H1 (cell line): ENCODE data around the gene MDFIC. TPM values are rescaled to one million over a fixed set of nuclear protein-coding genes. Genes with fewer than 3 reads are reported as not detected.

Experiments used
- CTCF ChIA-PET: fragments of 300-600 bp; sonication (Branson Sonifier 250); formaldehyde crosslinking; loops from one replicate; lab custom pipeline; 2021; ENCODE audit not compliant: partially characterized antibody; lab: Charles Lee
- POLR2A ChIA-PET: fragments of 300-600 bp; sonication (Branson Sonifier 250); formaldehyde crosslinking; loops from one replicate; lab custom pipeline; 2021; ENCODE audit warnings: inconsistent platforms; ENCODE audit not compliant: partially characterized antibody; lab: Charles Lee
- DNase-seq, 2 experiments: peaks; one replicate each; pipeline versions ENCODE4 v3.0.0 to v3.0.0-alpha.2; 2010 to 2022; ENCODE audit warnings: low spot score in 2 of 2, low read depth in 1 of 2, mixed read lengths in 1 of 2
- FAIRE-seq: peaks from 2 replicates; lab custom pipeline; 2011; peaks lifted over from hg19 to GRCh38; lab: Jason Lieb, UNC
- H2AFZ ChIP-seq: 2 replicates; pipeline ENCODE4 v1.8.1; 2012; ENCODE audit warnings: low read length, inconsistent platforms
- H2AK5ac ChIP-seq: 2 replicates; pipeline ENCODE4 v1.6.1; 2013; ENCODE audit warnings: low read depth, low read length
- H2BK120ac ChIP-seq: replicated peaks from 2 replicates; pipeline ENCODE3; 2013; ENCODE audit warnings: low read depth, low read length, inconsistent platforms
- H2BK12ac ChIP-seq: 2 replicates; pipeline ENCODE4 v1.6.1; 2013; ENCODE audit warnings: low read depth, low read length
- H2BK15ac ChIP-seq: 2 replicates; pipeline ENCODE4 v1.6.1; 2013; ENCODE audit warnings: low read length
- H2BK20ac ChIP-seq: 2 replicates; pipeline ENCODE4 v1.6.1; 2013; ENCODE audit warnings: low read length
- H2BK5ac ChIP-seq: 2 replicates; pipeline ENCODE4 v1.6.1; 2013; ENCODE audit warnings: low read depth, low read length
- H3K14ac ChIP-seq: 2 replicates; pipeline ENCODE4 v1.6.1; 2013; ENCODE audit warnings: inconsistent platforms; ENCODE audit not compliant: insufficient read length
- H3K18ac ChIP-seq: 2 replicates; pipeline ENCODE4 v1.6.1; 2013; ENCODE audit warnings: low read length; ENCODE audit errors: extremely low read depth
- H3K23ac ChIP-seq: 2 replicates; pipeline ENCODE4 v1.6.1; 2013; ENCODE audit warnings: inconsistent platforms; ENCODE audit not compliant: insufficient read length
- H3K23me2 ChIP-seq: 2 replicates; pipeline ENCODE4 v1.6.1; 2013; ENCODE audit warnings: low read depth, low read length
- H3K27ac ChIP-seq: 2 replicates; pipeline ENCODE4 v1.6.1; 2011; ENCODE audit warnings: low read depth, low read length, inconsistent platforms
- H3K27me3 ChIP-seq, 4 experiments: replicated peaks in 1 of 4; 1 replicate in 1 of 4; 2 replicates in 3 of 4; pipeline versions ENCODE4 v1.6.1 to v1.8.1; 2011 to 2013; ENCODE audit warnings: low read length in 3 of 4, mild to moderate bottlenecking in 3 of 4, inconsistent platforms in 2 of 4, mixed read lengths in 2 of 4, moderate library complexity in 1 of 4; ENCODE audit not compliant: control insufficient read depth in 3 of 4, insufficient read depth in 3 of 4; ENCODE audit errors: extremely low read depth in 1 of 4
- H3K36me3 ChIP-seq, 4 experiments: 2 replicates each; pipeline versions ENCODE4 v1.6.1 to v1.8.1; 2011 to 2013; ENCODE audit warnings: mild to moderate bottlenecking in 4 of 4, low read length in 3 of 4, moderate library complexity in 2 of 4, control low read depth in 1 of 4, inconsistent platforms in 1 of 4; ENCODE audit not compliant: insufficient read depth in 4 of 4, control insufficient read depth in 2 of 4
- H3K4ac ChIP-seq: replicated peaks from 2 replicates; pipeline ENCODE3; 2013; ENCODE audit warnings: low read length, low read depth, mixed read lengths, inconsistent platforms; ENCODE audit not compliant: insufficient read length
- H3K4me1 ChIP-seq, 4 experiments: replicated peaks in 1 of 4; 1 replicate in 1 of 4; 2 replicates in 3 of 4; pipeline versions ENCODE4 v1.6.1 to v1.8.1; 2011 to 2013; ENCODE audit warnings: low read length in 3 of 4, inconsistent platforms in 2 of 4, mixed read lengths in 1 of 4; ENCODE audit not compliant: insufficient read depth in 4 of 4, control insufficient read depth in 3 of 4
- H3K4me2 ChIP-seq, 2 experiments: 2 replicates each; pipeline versions ENCODE4 v1.6.1 to v1.8.1; 2011 to 2013; ENCODE audit warnings: low read depth in 2 of 2, low read length in 2 of 2, control low read depth in 1 of 2, inconsistent platforms in 1 of 2, mild to moderate bottlenecking in 1 of 2; ENCODE audit not compliant: insufficient read depth in 1 of 2
- H3K4me3 ChIP-seq, 4 experiments: fragments of 200-600, 300-600 bp in 1 of 4; sonication (generic), shearing (Covaris generic), sonication (Bioruptor Twin) in 1 of 4; 2 replicates each; pipeline versions ENCODE4 v1.5.1 to v1.8.1; 2011 to 2016; ENCODE audit warnings: low read length in 4 of 4, low read depth in 3 of 4, control low read depth in 2 of 4, inconsistent platforms in 2 of 4, mild to moderate bottlenecking in 2 of 4, mixed read lengths in 1 of 4, moderate library complexity in 1 of 4; ENCODE audit not compliant: insufficient read depth in 2 of 4; ENCODE audit errors: extremely low read depth in 1 of 4
- H3K56ac ChIP-seq: replicated peaks from 2 replicates; pipeline ENCODE3; 2013; ENCODE audit warnings: low read depth, mild to moderate bottlenecking, mixed read lengths, low read length, inconsistent platforms; ENCODE audit not compliant: insufficient read length
- H3K79me1 ChIP-seq: 2 replicates; pipeline ENCODE4 v1.6.1; 2013; ENCODE audit warnings: low read depth, low read length, control low read depth
- H3K79me2 ChIP-seq, 2 experiments: 2 replicates each; pipeline versions ENCODE4 v1.6.1 to v1.8.1; 2012 to 2013; ENCODE audit warnings: low read length in 2 of 2, mild to moderate bottlenecking in 2 of 2, inconsistent platforms in 1 of 2; ENCODE audit not compliant: insufficient read depth in 2 of 2, control insufficient read depth in 1 of 2
- H3K9ac ChIP-seq, 4 experiments: replicated peaks in 1 of 4; 1 replicate in 1 of 4; 2 replicates in 3 of 4; pipeline versions ENCODE4 v1.6.1 to v1.8.1; 2011 to 2013; ENCODE audit warnings: low read depth in 3 of 4, low read length in 3 of 4, control low read depth in 2 of 4, mild to moderate bottlenecking in 2 of 4, moderate library complexity in 2 of 4, inconsistent platforms in 1 of 4; ENCODE audit errors: extremely low read depth in 1 of 4
- H3K9me3 ChIP-seq, 2 experiments: 2 replicates each; pipeline versions ENCODE4 v1.6.1 to v1.8.1; 2012 to 2013; ENCODE audit warnings: mild to moderate bottlenecking in 2 of 2, moderate library complexity in 2 of 2, control low read depth in 1 of 2, inconsistent platforms in 1 of 2, low read depth in 1 of 2, low read length in 1 of 2, mixed read lengths in 1 of 2; ENCODE audit not compliant: insufficient read depth in 2 of 2
- H4K20me1 ChIP-seq, 2 experiments: replicated peaks in 1 of 2; 2 replicates each; pipeline versions ENCODE3 to v1.8.1; 2011 to 2013; ENCODE audit warnings: inconsistent platforms in 2 of 2, low read length in 2 of 2, mild to moderate bottlenecking in 1 of 2; ENCODE audit not compliant: insufficient read depth in 2 of 2, control insufficient read depth in 1 of 2
- H4K5ac ChIP-seq: 2 replicates; pipeline ENCODE4 v1.6.1; 2013; ENCODE audit warnings: low read length, low read depth, mixed read lengths, inconsistent platforms; ENCODE audit not compliant: insufficient read length
- H4K8ac ChIP-seq: 2 replicates; pipeline ENCODE4 v1.8.0; 2013; ENCODE audit warnings: mild to moderate bottlenecking, moderate library complexity, low read length, inconsistent platforms; ENCODE audit not compliant: insufficient read depth; ENCODE audit errors: extremely low read depth
- H4K91ac ChIP-seq: replicated peaks from 2 replicates; pipeline ENCODE3; 2013; ENCODE audit warnings: low read length, mixed read lengths, inconsistent platforms; ENCODE audit not compliant: insufficient read length
- ASH2L ChIP-seq: fragments of 200-600, 300-600 bp; sonication (generic); IDR thresholded peaks from one replicate; pipeline ENCODE4 v1.7.1; 2017; ENCODE audit warnings: low read length
- BACH1 ChIP-seq: IDR thresholded peaks from 2 replicates; pipeline ENCODE4 v1.6.1; 2012; ENCODE audit warnings: low read length, improper control_type of control experiment
- BRCA1 ChIP-seq: IDR thresholded peaks from 2 replicates; pipeline ENCODE4 v1.6.1; 2012; ENCODE audit warnings: low read depth, low read length, improper control_type of control experiment
- CREB1 ChIP-seq: IDR thresholded peaks from 2 replicates; pipeline ENCODE4 v1.6.1; 2012; ENCODE audit warnings: inconsistent platforms
- CTBP2 ChIP-seq: IDR thresholded peaks from 2 replicates; pipeline ENCODE4 v1.7.0; 2011; ENCODE audit warnings: borderline replicate concordance, mild to moderate bottlenecking, moderate library complexity, mixed read lengths, low read length; ENCODE audit not compliant: insufficient read depth, insufficient read length
- GABPA ChIP-seq: IDR thresholded peaks from 2 replicates; pipeline ENCODE4 v1.6.1; 2011; ENCODE audit warnings: mild to moderate bottlenecking, low read length, moderate library complexity, borderline replicate concordance; ENCODE audit not compliant: insufficient read depth
- KDM5A ChIP-seq: fragments of 200-600 bp; IDR thresholded peaks from 2 replicates; pipeline ENCODE4 v1.7.1; 2012; ENCODE audit warnings: mild to moderate bottlenecking, low read length, inconsistent platforms, mixed read lengths
- MAFK ChIP-seq: IDR thresholded peaks from 2 replicates; pipeline ENCODE4 v1.6.1; 2012; ENCODE audit warnings: low read depth, mild to moderate bottlenecking, improper control_type of control experiment, low read length
- PHF8 ChIP-seq: fragments of 200-600 bp; sonication (generic); conservative IDR thresholded peaks from 2 replicates; pipeline ENCODE4 v1.7.1; 2012; ENCODE audit warnings: low read depth, mild to moderate bottlenecking, inconsistent platforms, low read length, moderate library complexity
- POLR2AphosphoS5 ChIP-seq: IDR thresholded peaks from 2 replicates; pipeline ENCODE4 v1.6.1; 2011; ENCODE audit warnings: low read depth, low read length
- RBBP5 ChIP-seq: IDR thresholded peaks from 2 replicates; pipeline ENCODE4 v1.7.1; 2012; ENCODE audit warnings: low read depth, mild to moderate bottlenecking, inconsistent platforms, low read length, moderate library complexity, borderline replicate concordance
- TAF1 ChIP-seq: IDR thresholded peaks from 2 replicates; pipeline ENCODE4 v1.6.1; 2011; ENCODE audit warnings: mild to moderate bottlenecking, low read depth, low read length
- TAF7 ChIP-seq: optimal IDR thresholded peaks from 2 replicates; pipeline ENCODE3; 2011; ENCODE audit warnings: low read depth, mild to moderate bottlenecking, inconsistent platforms, low read length, moderate library complexity, borderline replicate concordance
- TBP ChIP-seq: IDR thresholded peaks from 2 replicates; pipeline ENCODE4 v1.6.1; 2011; ENCODE audit warnings: low read depth, low read length, improper control_type of control experiment
- USF2 ChIP-seq: IDR thresholded peaks from 2 replicates; pipeline ENCODE4 v1.6.1; 2011; ENCODE audit warnings: low read length, improper control_type of control experiment
- WGBS, 2 experiments: shearing (Covaris generic) in 1 of 2; methylation state at CpG; one replicate each; pipeline versions ENCODE4 v1.1.6 to v1.1.7; 2013 to 2015; ENCODE audit warnings: low lambda C conversion rate in 2 of 2, mixed read lengths in 2 of 2, inconsistent platforms in 1 of 2, low coverage in 1 of 2, missing lambda C conversion rate in 1 of 2; ENCODE audit not compliant: insufficient replicate concordance in 2 of 2, insufficient coverage in 1 of 2, insufficient read length in 1 of 2; ENCODE audit errors: extremely low coverage in 1 of 2, missing lambda C conversion rate in 1 of 2; 5-methylcytosine and 5-hydroxymethylcytosine counted together
- polyA plus RNA-seq, 7 experiments: library from polyadenylated mRNA; depleted of rRNA in 3 of 7; stranded (reverse) in 5 of 7; unstranded in 2 of 7; fragments of >200 nt in 5 of 7; fragments of 200-250 nt in 2 of 7; gene quantifications; 1 replicate in 5 of 7; 2 replicates in 1 of 7; 4 replicates in 1 of 7; pipeline versions ENCODE4 v1.2.1 to v1.2.3, GENCODE V29; 2011 to 2013; ENCODE audit warnings: missing spikeins in 2 of 7, mixed read lengths in 2 of 7
- total RNA-seq: library from RNA; stranded (reverse); fragmentation: NEBNext Ultra II Directional; extraction: Animal tissue kit (Norgen Biotek cat#: 25700); gene quantifications from 2 replicates; pipeline ENCODE4 v1.2.1, GENCODE V29; 2021

MDFIC gene
- total and polyA plus RNA-seq, 2 of the 8 experiments (the other 6 are each of a cell fraction or from before 2014, with no cell fraction given), result 2.3 to 11.4 TPM

- H2AFZ ChIP-seq, result no peak overlapping the region
- H2BK20ac ChIP-seq, result no peak overlapping the region
- no peak overlapping the region for H2BK12ac ChIP-seq
- H2BK120ac ChIP-seq, result no peak overlapping the region
- no peak overlapping the region for H3K4me2 ChIP-seq
- 90% methylated on average over 3 of the region's 3 CpGs; no CpG with 5 or more reads in 1 of the 2 experiments for WGBS, 2 experiments
- no peak for DNase-seq
- no peaks in the 10 kb centered on the region for H3K9me3 ChIP-seq
- ChIA-PET CTCF (no interaction called here), POLR2A (no interaction called here)
- H4K5ac ChIP-seq, result no peak overlapping the region
- H3K4me3 ChIP-seq, result no peak overlapping the region
- no peak overlapping the region for H3K9ac ChIP-seq
- TF ChIP-seq POLR2AphosphoS5 (no peak), GABPA (no peak), TAF7 (no peak), ASH2L (no peak), RBBP5 (no peak), BACH1 (no peak), CREB1 (no peak), PHF8 (no peak), BRCA1 (no peak), TAF1 (no peak), USF2 (no peak), KDM5A (no peak), MAFK (no peak), TBP (no peak), CTBP2 (no peak)
- no peak overlapping the region for H4K91ac ChIP-seq
- H3K23me2 ChIP-seq, result no peaks in the 10 kb centered on the region
- no peaks in the 10 kb centered on the region; a peak in 1 of 7 replicates for H3K27me3 ChIP-seq
- H3K14ac ChIP-seq, result no peak overlapping the region
- H4K8ac ChIP-seq, result no peak overlapping the region
- H2AK5ac ChIP-seq, result no peak overlapping the region
- H3K18ac ChIP-seq, result no peak overlapping the region
- no peaks in the 10 kb centered on the region for H3K36me3 ChIP-seq
- H3K56ac ChIP-seq, result no peak overlapping the region
- H2BK5ac ChIP-seq, result no peak overlapping the region
- no peaks in the 10 kb centered on the region for H4K20me1 ChIP-seq
- H3K4ac ChIP-seq, result no peak overlapping the region
- no peaks in the 10 kb centered on the region for H3K79me2 ChIP-seq
- H3K27ac ChIP-seq, result no peak overlapping the region
- peaks cover 0 to 3% (median 1%) of the 10 kb centered on the region in 4 experiments; a peak in 3 of 7 replicates for H3K4me1 ChIP-seq
- no peaks in the 10 kb centered on the region for H3K79me1 ChIP-seq
- H2BK15ac ChIP-seq, result no peak overlapping the region
- H3K23ac ChIP-seq, result no peak overlapping the region
- no peak for FAIRE-seq
Measured at GRCh38 chr7:115013886-115014285, 92.0 kb downstream of the MDFIC start.
